GOT3 (cell line): ENCODE data around the gene SPEF1.
"Not testable (repeated sequence)": the region's sequence is repeated elsewhere in the genome, so short reads cannot be mapped to it uniquely, and the experiment has no call there.

Experiments
- DNase-seq: peaks from one replicate; lab custom pipeline; 2025; ENCODE audit warnings: mixed read lengths; lab: John Stamatoyannopoulos, UW

The SPEF1 gene

GRCh38 chr20:3781153-3781910, at the start of gene SPEF1:
SPEF1 (minus strand) TSS chr20:3781448; CDS start chr20:3781287, 161 bp downstream.
- peak; percentile 68 for DNase-seq

GRCh38 chr20:3829891-3830290, 48.6 kb upstream of the SPEF1 start:
- DNase-seq, result not testable (repeated sequence)

GRCh38 chr20:3828798-3829197, 47.5 kb upstream of the SPEF1 start:
- no peak for DNase-seq

- DNase-seq, result no peak
Observed at GRCh38 chr20:3826420-3826819, 45.2 kb upstream of the SPEF1 start.

GRCh38 chr20:3825526-3825925, 44.3 kb upstream of the SPEF1 start:
- no peak for DNase-seq

- DNase-seq, result no peak
Observed at GRCh38 chr20:3823881-3824280, 42.6 kb upstream of the SPEF1 start.

- DNase-seq, result no peak
Observed at GRCh38 chr20:3821996-3822395, 40.7 kb upstream of the SPEF1 start.

- no peak for DNase-seq
Observed at GRCh38 chr20:3820901-3821727, 39.9 kb upstream of the SPEF1 start.

GRCh38 chr20:3820048-3820900, 39.0 kb upstream of the SPEF1 start, which contains the start of gene AP5S1:
AP5S1 (plus strand) TSS chr20:3820547; CDS start chr20:3822118, 1,571 bp downstream.
- peak; percentile 97 for DNase-seq

GRCh38 chr20:3819411-3820047, 38.3 kb upstream of the SPEF1 start:
- no peak for DNase-seq

- DNase-seq, result no peak
Observed at GRCh38 chr20:3818155-3819151, 37.2 kb upstream of the SPEF1 start.

- no peak for DNase-seq
Observed at GRCh38 chr20:3815703-3816315, 34.6 kb upstream of the SPEF1 start.

- DNase-seq, result no peak
Observed at GRCh38 chr20:3814928-3815495, 33.8 kb upstream of the SPEF1 start.

GRCh38 chr20:3813848-3814581, 32.8 kb upstream of the SPEF1 start:
- DNase-seq, result no peak

- no peak for DNase-seq
Observed at GRCh38 chr20:3812975-3813847, 32.0 kb upstream of the SPEF1 start.

GRCh38 chr20:3812259-3812681, 31.0 kb upstream of the SPEF1 start:
- DNase-seq, result no peak

- peak; percentile 99 for DNase-seq
Observed at GRCh38 chr20:3811467-3812258, 30.4 kb upstream of the SPEF1 start.
